GM10248 (cell line): ENCODE results near the gene EFCAB7.
"Not testable (repeated sequence)": the region's sequence is repeated elsewhere in the genome, so short reads cannot be mapped to it uniquely, and the experiment has no call there.

ENCODE experiments used
- CTCF ChIA-PET: fragments of 300-600 bp; sonication (Branson Sonifier 250); formaldehyde crosslinking; extraction: SDS; loops from one replicate; lab custom pipeline; 2021; ENCODE audit warnings: antibody characterized with exemption; lab: Yijun Ruan, JAX
- POLR2A ChIA-PET: fragments of 350-650 bp; sonication (Branson Sonifier 250); formaldehyde crosslinking; extraction: SDS; loops from one replicate; lab custom pipeline; 2020; ENCODE audit warnings: antibody characterized with exemption; lab: Yijun Ruan, JAX
- DNase-seq: peaks from one replicate; pipeline ENCODE4 v3.0.0; 2012; ENCODE audit errors: extremely low spot score
- CTCF ChIP-seq: IDR thresholded peaks from 2 replicates; pipeline ENCODE4 v1.5.1; 2012; ENCODE audit warnings: mild to moderate bottlenecking, low read depth; ENCODE audit errors: extremely low read depth, missing control alignments, control extremely low read depth

The EFCAB7 gene

DNA sequence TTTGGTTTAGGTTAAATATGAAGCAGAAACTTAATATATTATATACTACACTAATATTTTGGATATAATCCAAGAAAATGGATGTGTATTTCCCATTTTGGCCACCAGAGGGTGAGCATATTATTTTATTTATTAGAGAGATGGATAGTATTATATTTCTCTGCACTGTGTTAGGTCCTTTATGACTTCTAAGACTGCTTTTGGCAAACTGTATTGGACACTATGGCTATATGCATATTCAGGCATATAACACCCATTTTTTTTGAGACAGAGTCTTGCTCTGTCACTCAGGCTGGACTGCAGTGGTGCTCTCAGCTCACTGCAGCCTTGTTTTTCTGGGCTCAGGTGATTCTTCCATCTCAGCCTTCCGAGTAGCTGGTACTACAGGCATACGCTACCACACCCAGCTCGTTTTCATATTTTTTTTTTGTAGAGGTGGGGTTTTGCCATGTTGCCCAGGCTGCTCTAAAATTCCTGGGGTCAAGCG lies 52.1 kb downstream of the EFCAB7 start:
- ChIA-PET POLR2A (interaction anchor here (0.6 kb wide), 1 partner anchor 8 kb away, joined by 3 read pairs; no protein-coding TSS in a partner anchor), CTCF (interaction anchor here (0.7 to 3.3 kb wide), 16 partner anchors 8 to 562 kb away, joined by 3 to 15 read pairs (median 5); partner anchors contain the start of gene PGM1)
- peak; percentile 24 for DNase-seq
- peak; percentile 23 for TF ChIP-seq CTCF

DNA sequence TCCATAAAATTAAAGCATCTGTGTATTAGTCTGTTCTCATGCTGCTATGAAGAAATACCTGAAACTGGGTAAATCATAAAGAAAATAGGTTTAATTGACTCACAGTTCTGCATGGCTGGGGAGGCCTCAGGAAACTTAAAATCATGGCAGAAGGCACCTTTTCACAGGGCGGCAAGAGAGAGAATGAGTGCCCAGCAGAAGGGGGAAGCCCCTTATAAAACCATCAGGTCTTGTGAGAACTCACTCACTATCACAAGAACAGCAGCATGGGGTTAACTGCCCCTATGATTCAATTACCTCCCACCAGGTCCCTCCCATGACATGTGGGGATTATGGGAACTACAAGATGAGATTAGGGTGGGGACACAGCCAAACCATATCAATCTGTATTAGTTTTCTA lies 63.0 kb downstream of the EFCAB7 start:
- DNase-seq, POLR2A ChIA-PET, CTCF ChIA-PET: not testable (repeated sequence)

- POLR2A ChIA-PET = no interaction called here
- DNase-seq = no peak
- CTCF ChIA-PET = interaction anchor here (1.2 to 2.2 kb wide), 4 partner anchors 8 to 32 kb away, joined by 3 to 15 read pairs (median 6); no protein-coding TSS in a partner anchor
- no peak for TF ChIP-seq CTCF
These were observed 66.8 kb downstream of the EFCAB7 start for GRCh38 chr1:63590166-63590560.

- ChIA-PET CTCF (interaction anchor here (1.0 to 2.2 kb wide), 6 partner anchors 10 to 546 kb away, joined by 3 to 9 read pairs (median 4); no protein-coding TSS in a partner anchor), POLR2A (no interaction called here)
- no peak for DNase-seq
- TF ChIP-seq CTCF = no peak
These were observed 69.4 kb downstream of the EFCAB7 start for GRCh38 chr1:63592536-63593302.

- CTCF ChIA-PET = interaction anchor here (1.0 to 1.5 kb wide), 5 partner anchors 9 to 545 kb away, joined by 3 to 6 read pairs (median 4); no protein-coding TSS in a partner anchor
- no peak for TF ChIP-seq CTCF
- DNase-seq = peak; percentile 85
- POLR2A ChIA-PET = no interaction called here
These were observed 70.1 kb downstream of the EFCAB7 start, which contains the start of gene PGM1 for GRCh38 chr1:63593303-63593885. PGM1 (plus strand) TSS chr1:63593411; CDS start chr1:63593489, 78 bp downstream.

DNA sequence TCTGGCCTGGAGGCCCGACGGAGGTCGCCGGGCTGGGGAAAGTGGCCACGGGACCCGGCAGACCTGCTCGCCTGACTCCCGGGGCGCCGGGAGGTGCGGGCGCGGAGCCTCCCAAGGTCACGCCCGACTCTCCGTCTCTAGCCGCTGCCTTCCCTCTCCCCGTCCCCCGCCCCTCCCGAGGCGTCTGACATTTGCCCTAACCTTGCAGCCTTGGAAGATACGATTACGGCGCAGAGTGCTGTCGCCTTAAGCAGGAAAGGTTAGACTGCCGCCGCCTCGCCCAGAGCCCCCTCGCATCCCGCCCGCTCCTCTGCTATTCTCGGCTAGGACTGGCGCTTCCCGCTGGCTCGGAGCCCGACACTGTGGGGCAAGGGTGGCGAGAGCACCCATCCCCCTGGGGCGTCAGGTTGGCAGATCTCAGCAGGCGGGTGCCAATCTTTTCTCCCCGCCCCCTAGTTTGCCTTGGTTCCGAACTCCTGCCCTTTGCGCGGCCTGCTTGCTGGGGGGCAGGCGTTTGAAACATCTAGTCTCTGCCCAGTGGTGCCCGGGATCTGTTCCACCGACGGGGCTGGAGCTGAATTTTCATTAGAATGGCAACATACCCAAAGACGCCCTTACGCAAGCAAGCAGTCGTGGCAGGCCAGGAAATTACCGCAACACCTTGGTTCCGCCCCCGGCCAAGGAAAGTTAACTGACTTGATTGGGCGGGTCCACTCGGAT lies 70.7 kb downstream of the EFCAB7 start:
- POLR2A ChIA-PET = no interaction called here
- CTCF ChIA-PET = interaction anchor here (1.0 to 1.4 kb wide), 4 partner anchors 9 to 545 kb away, joined by 3 to 4 read pairs (median 4); no protein-coding TSS in a partner anchor
- peak; percentile 63 for DNase-seq
- no peak for TF ChIP-seq CTCF
